SU-DHL-6 (cell line): ENCODE results near the gene CEND1.

Experiments used
- EZH2phosphoT487 ChIP-seq: fragments of 200-600 bp; sonication (generic), shearing (Covaris generic); conservative IDR thresholded peaks from 2 replicates; pipeline ENCODE4 v1.6.1; 2018; ENCODE audit warnings: mild to moderate bottlenecking, antibody characterized with exemption, low read length, moderate library complexity, mixed read lengths
- TF ChIP-seq, protein P1 (sequence below): fragments of 200-600 bp; sonication (generic); IDR thresholded peaks from one replicate; pipeline ENCODE4 v1.5.1; 2017; ENCODE audit warnings: antibody characterized with exemption, mild to moderate bottlenecking, low read length, moderate library complexity; ENCODE audit not compliant: insufficient read depth, poor library complexity, severe bottlenecking

DNA sequence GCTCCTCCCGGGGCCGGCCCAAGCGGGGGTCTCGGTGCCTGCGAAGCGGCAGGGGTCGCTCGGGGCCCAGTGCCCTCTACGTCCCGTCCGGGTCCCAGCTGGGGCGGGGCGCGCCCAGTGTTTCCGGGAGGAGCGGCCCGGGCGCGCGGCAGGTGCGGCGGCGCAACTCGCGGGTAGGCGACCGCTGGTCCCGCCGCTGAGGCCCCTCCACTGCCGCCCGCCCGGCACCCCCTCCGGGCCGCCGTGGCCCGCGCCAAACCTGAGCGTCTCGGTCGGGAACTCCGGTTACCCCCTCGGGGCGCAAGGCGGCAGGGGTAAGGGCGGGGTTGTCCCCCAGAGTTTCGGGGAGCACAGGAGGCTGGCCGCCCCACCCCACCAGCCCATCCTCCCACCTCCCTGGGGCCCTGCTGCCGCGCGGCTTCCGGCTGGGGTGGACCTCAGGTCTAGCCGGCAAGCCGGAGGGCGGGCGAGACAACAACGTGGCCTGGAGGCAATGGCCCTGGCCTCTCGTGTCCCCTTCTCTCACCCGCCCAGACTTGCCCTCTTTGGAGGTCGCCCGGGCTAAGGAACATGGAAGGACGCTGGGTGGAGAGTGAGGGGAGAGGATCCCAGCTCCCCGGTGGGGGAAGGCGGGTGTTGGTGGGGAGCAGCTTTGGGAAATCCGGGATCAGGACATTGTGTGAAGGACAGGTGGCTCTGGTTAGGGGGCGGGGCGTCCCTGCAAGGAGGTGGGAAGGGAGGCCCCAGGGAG is 37.4 kb upstream of the CEND1 start:
- 0 out of 2 replicates have a peak, but pooled peaks have one; percentile 1 for TF ChIP-seq EZH2phosphoT487
- TF ChIP-seq, protein P1, sequence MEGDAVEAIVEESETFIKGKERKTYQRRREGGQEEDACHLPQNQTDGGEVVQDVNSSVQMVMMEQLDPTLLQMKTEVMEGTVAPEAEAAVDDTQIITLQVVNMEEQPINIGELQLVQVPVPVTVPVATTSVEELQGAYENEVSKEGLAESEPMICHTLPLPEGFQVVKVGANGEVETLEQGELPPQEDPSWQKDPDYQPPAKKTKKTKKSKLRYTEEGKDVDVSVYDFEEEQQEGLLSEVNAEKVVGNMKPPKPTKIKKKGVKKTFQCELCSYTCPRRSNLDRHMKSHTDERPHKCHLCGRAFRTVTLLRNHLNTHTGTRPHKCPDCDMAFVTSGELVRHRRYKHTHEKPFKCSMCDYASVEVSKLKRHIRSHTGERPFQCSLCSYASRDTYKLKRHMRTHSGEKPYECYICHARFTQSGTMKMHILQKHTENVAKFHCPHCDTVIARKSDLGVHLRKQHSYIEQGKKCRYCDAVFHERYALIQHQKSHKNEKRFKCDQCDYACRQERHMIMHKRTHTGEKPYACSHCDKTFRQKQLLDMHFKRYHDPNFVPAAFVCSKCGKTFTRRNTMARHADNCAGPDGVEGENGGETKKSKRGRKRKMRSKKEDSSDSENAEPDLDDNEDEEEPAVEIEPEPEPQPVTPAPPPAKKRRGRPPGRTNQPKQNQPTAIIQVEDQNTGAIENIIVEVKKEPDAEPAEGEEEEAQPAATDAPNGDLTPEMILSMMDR, result no peak
